ENCODE data around the gene EHMT1.

The EHMT1 gene

GRCh38 chr9:137739371-137740309 lies 120.8 kb downstream of the EHMT1 start:
- H3K27me3 ChIP-seq (ENCODE audit: insufficient read depth, low read length): no peaks in the 10 kb centered on the region
- H3K79me2 ChIP-seq (ENCODE audit: insufficient read depth, low read length): 0 out of 2 replicates have a peak, but pooled peaks cover 3% of the 10 kb centered on the region
- H2AFZ ChIP-seq (ENCODE audit: low read length): no peak overlapping the region
- peak overlapping the region; percentile 89 for H3K27ac ChIP-seq (ENCODE audit: low read depth, low read length, poor library complexity, severe bottlenecking)
- H3K4me1 ChIP-seq (ENCODE audit: insufficient read depth, low read length, severe bottlenecking): peaks cover 40% of the 10 kb centered on the region
- H3K4me3 ChIP-seq (ENCODE audit: low read depth, low read length, poor library complexity, severe bottlenecking): peak overlapping the region; percentile 35
- no peaks in the 10 kb centered on the region for H3K9me2 ChIP-seq (ENCODE audit: low read depth, low read length)
- no peaks in the 10 kb centered on the region for H3F3A ChIP-seq (ENCODE audit: insufficient read depth, low read length)
- no peak for TF ChIP-seq CTCF (IDR thresholded peaks at IDR 0.05; ENCODE audit: low read length)
- no peak for TF ChIP-seq EZH2 (IDR thresholded peaks at IDR 0.05; ENCODE audit: borderline replicate concordance, low read length)
- no peaks in the 10 kb centered on the region for H4K20me1 ChIP-seq (ENCODE audit: insufficient read depth, low read length)
- H3K36me3 ChIP-seq (ENCODE audit: insufficient read depth, low read length): peaks cover 65% of the 10 kb centered on the region
- peak overlapping the region; percentile 36; the same call in 1 of the 2 replicates for H3K9ac ChIP-seq (ENCODE audit: low read length)
- peak overlapping the region; percentile 53 for H3K4me2 ChIP-seq (ENCODE audit: low read length)
- peaks cover 10% of the 10 kb centered on the region for H3K9me3 ChIP-seq (ENCODE audit: low read length)

GRCh38 chr9:137740312-137740711 lies 121.5 kb downstream of the EHMT1 start:
- Histone ChIP-seq H3K79me2 (ENCODE audit: insufficient read depth, low read length) (0 out of 2 replicates have a peak, but pooled peaks cover 3% of the 10 kb centered on the region), H3K4me3 (ENCODE audit: low read depth, low read length, poor library complexity, severe bottlenecking) (no peak overlapping the region), H3K4me1 (ENCODE audit: insufficient read depth, low read length, severe bottlenecking) (peaks cover 47% of the 10 kb centered on the region), H3K27me3 (ENCODE audit: insufficient read depth, low read length) (no peaks in the 10 kb centered on the region), H3K36me3 (ENCODE audit: insufficient read depth, low read length) (peaks cover 63% of the 10 kb centered on the region), H2AFZ (ENCODE audit: low read length) (no peak overlapping the region), H3K9me3 (ENCODE audit: low read length) (0 out of 2 replicates have a peak, but pooled peaks cover 5% of the 10 kb centered on the region), H3K27ac (ENCODE audit: low read depth, low read length, poor library complexity, severe bottlenecking) (no peak overlapping the region), H3K9me2 (ENCODE audit: low read depth, low read length) (no peaks in the 10 kb centered on the region), H3F3A (ENCODE audit: insufficient read depth, low read length) (no peaks in the 10 kb centered on the region), H3K9ac (ENCODE audit: low read length) (no peak overlapping the region), H3K4me2 (ENCODE audit: low read length) (no peak overlapping the region), H4K20me1 (ENCODE audit: insufficient read depth, low read length) (no peaks in the 10 kb centered on the region)
- no peak for TF ChIP-seq CTCF (IDR thresholded peaks at IDR 0.05; ENCODE audit: low read length)
- no peak for TF ChIP-seq EZH2 (IDR thresholded peaks at IDR 0.05; ENCODE audit: borderline replicate concordance, low read length)

GRCh38 chr9:137741330-137741729 lies 122.5 kb downstream of the EHMT1 start:
- no peak overlapping the region for H3K4me3 ChIP-seq (ENCODE audit: low read depth, low read length, poor library complexity, severe bottlenecking)
- H3K9me3 ChIP-seq (ENCODE audit: low read length): 0 out of 2 replicates have a peak, but pooled peaks cover 5% of the 10 kb centered on the region
- H3K36me3 ChIP-seq (ENCODE audit: insufficient read depth, low read length): peaks cover 61% of the 10 kb centered on the region
- no peaks in the 10 kb centered on the region for H3F3A ChIP-seq (ENCODE audit: insufficient read depth, low read length)
- no peaks in the 10 kb centered on the region for H4K20me1 ChIP-seq (ENCODE audit: insufficient read depth, low read length)
- no peak for TF ChIP-seq CTCF (IDR thresholded peaks at IDR 0.05; ENCODE audit: low read length)
- no peak for TF ChIP-seq EZH2 (IDR thresholded peaks at IDR 0.05; ENCODE audit: borderline replicate concordance, low read length)
- H2AFZ ChIP-seq (ENCODE audit: low read length): no peak overlapping the region
- no peaks in the 10 kb centered on the region for H3K9me2 ChIP-seq (ENCODE audit: low read depth, low read length)
- H3K27ac ChIP-seq (ENCODE audit: low read depth, low read length, poor library complexity, severe bottlenecking): peak overlapping the region; percentile 10
- H3K27me3 ChIP-seq (ENCODE audit: insufficient read depth, low read length): no peaks in the 10 kb centered on the region
- H3K9ac ChIP-seq (ENCODE audit: low read length): no peak overlapping the region
- H3K4me2 ChIP-seq (ENCODE audit: low read length): no peak overlapping the region
- peaks cover 55% of the 10 kb centered on the region for H3K4me1 ChIP-seq (ENCODE audit: insufficient read depth, low read length, severe bottlenecking)
- 0 out of 2 replicates have a peak, but pooled peaks cover 3% of the 10 kb centered on the region for H3K79me2 ChIP-seq (ENCODE audit: insufficient read depth, low read length)

Measured in OCI-LY1 (cell line).